ENCODE measurements around the gene PAM16. TPM values are rescaled to one million over a fixed set of nuclear protein-coding genes. Genes with fewer than 3 reads are reported as not detected.
A peak's percentile ranks its signal among the peaks of the same experiment; 100 is the strongest.

Gene PAM16
- total and polyA plus RNA-seq, 2 of the 8 experiments (the other 6 are each of a cell fraction or from before 2014, with no cell fraction given), result 78.3 to 198 TPM

GRCh38 chr16:4384509-4384942, 33.4 kb upstream of the PAM16 start:
- Histone ChIP-seq H3K27ac (ENCODE audit: low read depth, low read length) (no peak overlapping the region), H3K79me2 (ENCODE audit: control insufficient read depth in 1 of 2, insufficient read depth in 2 of 2, low read length in 2 of 2) (no peaks in the 10 kb centered on the region), H3K14ac (ENCODE audit: insufficient read length) (no peak overlapping the region), H2BK12ac (ENCODE audit: low read depth, low read length) (no peak overlapping the region), H3K4me3 (ENCODE audit: extremely low read depth in 1 of 4, insufficient read depth in 2 of 4, low read depth in 3 of 4, low read length in 4 of 4) (no peak overlapping the region), H3K27me3 (replicated peaks in 1 of 4; ENCODE audit: control insufficient read depth in 3 of 4, extremely low read depth in 1 of 4, insufficient read depth in 3 of 4, low read length in 3 of 4) (no peaks in the 10 kb centered on the region), H2BK5ac (ENCODE audit: low read depth, low read length) (no peak overlapping the region; the same call in 1 of the 2 replicates), H2BK20ac (ENCODE audit: low read length) (no peak overlapping the region), H4K5ac (ENCODE audit: insufficient read length, low read depth, low read length) (no peak overlapping the region), H2BK120ac (replicated peaks; ENCODE audit: low read depth, low read length) (no peak overlapping the region), H3K9me3 (ENCODE audit: insufficient read depth in 2 of 2, low read depth in 1 of 2, low read length in 1 of 2) (no peaks in the 10 kb centered on the region), H3K9ac (replicated peaks in 1 of 4; ENCODE audit: extremely low read depth in 1 of 4, low read depth in 3 of 4, low read length in 3 of 4) (no peak overlapping the region), H3K4me2 (ENCODE audit: insufficient read depth in 1 of 2, low read depth in 2 of 2, low read length in 2 of 2) (no peak overlapping the region), H2AK5ac (ENCODE audit: low read depth, low read length) (no peak overlapping the region), H3K23me2 (ENCODE audit: low read depth, low read length) (no peaks in the 10 kb centered on the region), H3K79me1 (ENCODE audit: low read depth, low read length) (0 out of 2 replicates have a peak, but pooled peaks cover under 1% of the 10 kb centered on the region), H3K18ac (ENCODE audit: extremely low read depth, low read length) (no peak overlapping the region), H3K56ac (replicated peaks; ENCODE audit: insufficient read length, low read depth, low read length) (no peak overlapping the region), H3K23ac (ENCODE audit: insufficient read length) (no peak overlapping the region), H4K20me1 (replicated peaks in 1 of 2; ENCODE audit: control insufficient read depth in 1 of 2, insufficient read depth in 2 of 2, low read length in 2 of 2) (peaks cover 3 to 15% of the 10 kb centered on the region in 2 experiments), H4K91ac (replicated peaks; ENCODE audit: insufficient read length, low read length) (no peak overlapping the region), H4K8ac (ENCODE audit: extremely low read depth, insufficient read depth, low read length) (no peak overlapping the region), H2AFZ (ENCODE audit: low read length) (no peak overlapping the region), H3K36me3 (ENCODE audit: control insufficient read depth in 2 of 4, insufficient read depth in 4 of 4, low read length in 3 of 4) (peaks cover 0 to 18% (median 2%) of the 10 kb centered on the region in 4 experiments; a peak in 4 of 8 replicates), H3K4ac (replicated peaks; ENCODE audit: insufficient read length, low read depth, low read length) (no peak overlapping the region), H3K4me1 (replicated peaks in 1 of 4; ENCODE audit: control insufficient read depth in 3 of 4, insufficient read depth in 4 of 4, low read length in 3 of 4) (peaks cover 0 to 15% (median 11%) of the 10 kb centered on the region in 4 experiments; a peak in 6 of 7 replicates), H2BK15ac (ENCODE audit: low read length) (no peak overlapping the region)
- DNase-seq (ENCODE audit: low read depth in 1 of 2, low spot score in 2 of 2) (no peak), FAIRE-seq (no peak)
- 88% methylated on average over 18 of the region's 20 CpGs; no CpG with 5 or more reads in 1 of the 2 experiments for WGBS, 2 experiments (ENCODE audit: extremely low coverage in 1 of 2, insufficient coverage in 1 of 2, insufficient read length in 1 of 2, insufficient replicate concordance in 2 of 2, low coverage in 1 of 2, low lambda C conversion rate in 2 of 2, missing lambda C conversion rate in 1 of 2)
- ChIA-PET CTCF (ENCODE audit: partially characterized antibody) (interaction anchor here (2.4 to 24.8 kb wide), 3 partner anchors 8 to 21 kb away, joined by 4 to 659 read pairs (median 165); no protein-coding TSS in a partner anchor), POLR2A (ENCODE audit: partially characterized antibody) (interaction anchor here (1.0 to 11.9 kb wide), 3 partner anchors 7 to 16 kb away, joined by 3 to 223 read pairs (median 3); no protein-coding TSS in a partner anchor)
- TF ChIP-seq SIX5 (IDR thresholded peaks at IDR 0.05; ENCODE audit: low read depth, low read length), result no peak
- 0 out of 3 replicates have a peak, but pooled peaks of 1 of the 2 experiments have one; percentile 8 for TF ChIP-seq POLR2A (IDR thresholded peaks at IDR 0.05; ENCODE audit: control extremely low read depth in 1 of 2, low read depth in 2 of 2, low read length in 2 of 2)
